Measurements from ENCODE around the gene GRAMD1B. TPM values are rescaled to one million over a fixed set of nuclear protein-coding genes. Genes with fewer than 3 reads are reported as not detected.

Gene GRAMD1B
- total and polyA plus RNA-seq, 4 donors = 28.7 to 51.5 (median 45.9) TPM

DNA sequence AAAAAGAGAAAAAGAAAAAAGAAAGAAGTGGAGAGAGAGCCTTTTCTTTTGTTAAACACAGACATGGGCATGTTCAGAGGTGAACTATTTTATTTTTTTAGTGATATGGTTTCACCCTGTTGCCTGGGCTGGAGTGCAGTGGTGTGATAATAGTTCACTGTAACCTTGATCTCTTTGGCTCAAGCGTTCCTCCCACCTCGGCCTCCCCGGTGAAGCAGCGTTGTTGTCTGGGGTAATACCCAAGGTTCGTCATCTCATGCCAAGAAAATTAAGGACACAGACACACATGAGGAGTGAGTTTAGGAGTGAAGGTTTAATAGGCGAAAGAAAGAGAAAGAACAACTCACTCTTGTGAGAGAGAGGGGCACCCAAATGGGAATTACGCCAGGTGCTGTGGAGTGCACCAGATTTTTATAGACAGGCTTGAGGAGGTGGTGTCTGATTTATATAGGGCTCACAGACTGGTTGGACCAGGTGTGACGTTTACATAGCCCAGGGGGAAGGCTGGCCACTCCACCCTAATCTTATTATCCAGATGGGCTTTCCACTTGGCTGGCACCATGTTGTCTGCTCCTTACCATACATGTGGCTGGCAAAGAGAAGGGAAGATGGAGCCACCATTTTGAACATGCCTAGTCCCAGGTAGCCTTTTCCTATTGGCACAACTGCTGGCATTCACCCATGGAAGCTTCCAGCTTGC, 42.3 kb downstream of the GRAMD1B start:
- DNase-seq (ENCODE audit: low read depth in 4 of 6, low spot score in 6 of 6) = no peak
- Histone ChIP-seq H3K4me1 (ENCODE audit: control insufficient read depth, insufficient read depth, low read length) (peaks cover 15% of the 10 kb centered on the region), H3K36me3 (ENCODE audit: control insufficient read depth, insufficient read depth, low read length) (no peaks in the 10 kb centered on the region), H3K27me3 (ENCODE audit: control insufficient read depth, insufficient read depth, low read length) (no peaks in the 10 kb centered on the region), H3K4me3 (ENCODE audit: low read depth, low read length) (no peak overlapping the region), H3K9me3 (ENCODE audit: control insufficient read depth, insufficient read depth, low read length) (no peaks in the 10 kb centered on the region), H3K27ac (ENCODE audit: low read depth, low read length) (no peak overlapping the region)
- WGBS (ENCODE audit: insufficient coverage) = 94% methylated on average over 2 of the region's 8 CpGs

DNA sequence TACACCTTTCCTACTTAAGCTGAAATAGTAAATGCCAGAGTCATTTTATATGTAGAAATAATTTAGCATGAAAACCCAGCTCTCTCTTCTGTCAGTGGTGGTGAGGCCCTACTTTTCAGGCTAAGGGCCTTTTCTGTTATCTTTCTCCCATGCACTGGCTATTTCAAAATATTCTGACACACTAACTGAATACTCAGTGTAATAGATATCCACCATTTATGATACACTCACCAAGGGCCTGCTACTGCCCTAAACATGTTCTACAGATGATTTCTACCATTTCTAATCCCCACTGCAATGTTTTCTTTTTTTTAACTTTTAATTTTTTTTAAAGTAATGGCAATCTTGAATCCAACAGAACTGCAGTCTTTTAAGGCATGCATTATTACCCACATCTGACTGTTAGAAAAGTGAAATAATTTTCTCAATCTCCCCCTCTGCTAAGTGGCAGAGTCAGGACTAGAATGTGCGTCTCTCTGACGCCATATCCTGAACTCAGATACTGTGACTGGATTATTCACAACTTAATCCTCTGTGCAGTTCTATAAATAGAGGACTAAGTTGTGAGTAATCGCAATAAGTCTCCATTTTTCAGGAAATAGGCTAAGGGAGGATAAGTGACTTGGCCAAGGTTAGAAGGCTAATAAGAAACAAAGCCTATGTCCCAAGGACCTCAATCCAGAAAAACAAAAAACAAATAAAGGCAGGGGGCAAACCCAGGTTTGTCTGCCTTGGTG, 44.0 kb downstream of the GRAMD1B start:
- Histone ChIP-seq H3K4me3 (ENCODE audit: low read depth, low read length) (no peak overlapping the region), H3K9me3 (ENCODE audit: control insufficient read depth, insufficient read depth, low read length) (no peaks in the 10 kb centered on the region), H3K36me3 (ENCODE audit: control insufficient read depth, insufficient read depth, low read length) (no peaks in the 10 kb centered on the region), H3K27me3 (ENCODE audit: control insufficient read depth, insufficient read depth, low read length) (no peaks in the 10 kb centered on the region), H3K27ac (ENCODE audit: low read depth, low read length) (no peak overlapping the region), H3K4me1 (ENCODE audit: control insufficient read depth, insufficient read depth, low read length) (peaks cover 21% of the 10 kb centered on the region)
- WGBS (ENCODE audit: insufficient coverage) = no CpG with 5 or more reads among the region's 3 CpGs
- no peak for DNase-seq (ENCODE audit: low read depth in 4 of 6, low spot score in 6 of 6)

DNA sequence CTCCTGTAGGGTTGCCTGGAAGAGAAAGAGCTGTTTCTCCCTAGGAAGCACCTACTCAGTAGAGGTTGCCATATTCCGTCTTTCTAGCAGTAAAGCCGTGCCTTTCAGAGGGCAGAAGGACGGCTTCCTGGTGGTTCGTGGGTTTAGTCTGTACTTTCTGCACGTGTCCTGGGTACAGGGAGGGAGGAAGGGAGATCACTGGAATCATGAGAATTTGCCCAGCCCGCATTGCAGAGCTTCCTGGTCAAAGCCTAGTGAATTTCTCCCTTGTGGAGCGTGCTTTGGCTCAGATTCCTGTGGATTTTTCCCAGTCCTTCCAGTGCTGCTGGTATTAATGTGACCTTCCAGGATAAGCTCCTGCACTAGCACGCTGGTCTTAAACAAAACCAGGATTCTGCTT, 44.9 kb downstream of the GRAMD1B start:
- Histone ChIP-seq H3K9me3 (ENCODE audit: control insufficient read depth, insufficient read depth, low read length) (no peaks in the 10 kb centered on the region), H3K27ac (ENCODE audit: low read depth, low read length) (peak overlapping the region; percentile 67), H3K36me3 (ENCODE audit: control insufficient read depth, insufficient read depth, low read length) (no peaks in the 10 kb centered on the region), H3K4me3 (ENCODE audit: low read depth, low read length) (no peak overlapping the region), H3K27me3 (ENCODE audit: control insufficient read depth, insufficient read depth, low read length) (no peaks in the 10 kb centered on the region), H3K4me1 (ENCODE audit: control insufficient read depth, insufficient read depth, low read length) (peaks cover 19% of the 10 kb centered on the region)
- peak in 1 of 6 donors; percentile 40 for DNase-seq (ENCODE audit: low read depth in 4 of 6, low spot score in 6 of 6)
- 59% methylated on average over 6 of the region's 8 CpGs for WGBS (ENCODE audit: insufficient coverage)

DNA sequence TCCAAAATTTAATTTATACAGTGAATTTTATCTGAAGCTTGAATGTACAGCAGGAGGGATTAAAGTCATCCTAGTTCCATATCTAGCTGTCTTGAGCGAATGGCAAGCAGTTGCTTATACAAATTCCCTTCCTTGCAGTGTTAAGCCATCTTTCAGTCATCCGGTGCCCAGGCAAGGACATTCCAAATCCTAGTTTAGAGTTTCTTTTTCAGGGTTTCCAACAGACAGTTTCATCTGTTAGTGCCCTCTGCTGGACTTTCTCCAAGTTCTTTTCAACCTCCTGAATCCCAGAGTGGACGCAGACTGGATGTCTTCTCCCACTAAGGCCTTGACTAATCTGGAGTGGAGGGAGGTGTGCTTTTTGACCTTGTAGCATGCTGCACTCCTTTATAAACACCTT, 45.4 kb downstream of the GRAMD1B start:
- no peaks in the 10 kb centered on the region for H3K36me3 ChIP-seq (ENCODE audit: control insufficient read depth, insufficient read depth, low read length)
- WGBS (ENCODE audit: insufficient coverage) = 43% methylated on average over 2 of the region's 3 CpGs
- H3K27me3 ChIP-seq (ENCODE audit: control insufficient read depth, insufficient read depth, low read length) = no peaks in the 10 kb centered on the region
- H3K9me3 ChIP-seq (ENCODE audit: control insufficient read depth, insufficient read depth, low read length) = no peaks in the 10 kb centered on the region
- peak overlapping the region; percentile 67 for H3K27ac ChIP-seq (ENCODE audit: low read depth, low read length)
- DNase-seq (ENCODE audit: low read depth in 4 of 6, low spot score in 6 of 6) = peak in 2 of 6 donors; percentile 78 to 88
- no peak overlapping the region for H3K4me3 ChIP-seq (ENCODE audit: low read depth, low read length)
- peaks cover 19% of the 10 kb centered on the region for H3K4me1 ChIP-seq (ENCODE audit: control insufficient read depth, insufficient read depth, low read length)

DNA sequence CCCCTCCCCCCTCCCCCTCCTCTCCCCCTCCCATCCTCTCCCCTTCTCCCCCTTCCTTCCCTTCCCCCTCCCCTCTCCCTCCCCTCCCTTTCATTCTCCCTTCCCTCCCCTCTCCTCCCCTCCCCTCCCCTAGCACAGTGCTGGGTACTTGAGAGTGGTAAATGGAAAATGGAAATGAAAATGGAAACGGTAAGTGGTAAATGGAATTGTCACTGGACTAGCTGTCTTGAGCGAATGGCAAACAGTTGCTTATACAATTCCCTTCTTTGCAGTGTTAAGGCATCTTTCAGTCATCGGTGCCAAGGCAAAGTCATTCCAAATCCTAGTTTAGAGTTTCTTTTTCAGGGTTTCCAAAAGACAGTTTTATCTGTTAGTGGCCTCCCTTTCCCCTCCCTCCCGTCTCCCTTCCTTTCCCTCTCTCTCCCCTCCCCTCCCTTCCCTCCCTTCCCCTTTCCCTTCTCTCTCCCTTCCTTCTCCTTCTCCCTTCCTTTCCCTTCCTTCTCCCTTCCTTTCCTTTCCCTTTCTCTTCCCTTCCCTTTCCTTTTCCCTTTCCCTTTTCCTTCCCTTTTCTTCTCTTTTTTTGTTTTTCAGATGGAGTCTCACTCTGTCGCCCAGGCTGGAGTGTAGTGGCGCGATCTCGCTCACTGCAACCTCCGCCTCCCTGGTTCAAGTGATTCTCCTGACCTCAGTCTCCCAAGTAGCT, 47.3 kb downstream of the GRAMD1B start:
- no peaks in the 10 kb centered on the region for H3K9me3 ChIP-seq (ENCODE audit: control insufficient read depth, insufficient read depth, low read length)
- peak in 2 of 6 donors; percentile 7 to 79 for DNase-seq (ENCODE audit: low read depth in 4 of 6, low spot score in 6 of 6)
- H3K27ac ChIP-seq (ENCODE audit: low read depth, low read length) = no peak overlapping the region
- no peaks in the 10 kb centered on the region for H3K36me3 ChIP-seq (ENCODE audit: control insufficient read depth, insufficient read depth, low read length)
- no peaks in the 10 kb centered on the region for H3K27me3 ChIP-seq (ENCODE audit: control insufficient read depth, insufficient read depth, low read length)
- no peak overlapping the region for H3K4me3 ChIP-seq (ENCODE audit: low read depth, low read length)
- 57% methylated on average over 3 of the region's 9 CpGs for WGBS (ENCODE audit: insufficient coverage)
- H3K4me1 ChIP-seq (ENCODE audit: control insufficient read depth, insufficient read depth, low read length) = peaks cover 19% of the 10 kb centered on the region

DNA sequence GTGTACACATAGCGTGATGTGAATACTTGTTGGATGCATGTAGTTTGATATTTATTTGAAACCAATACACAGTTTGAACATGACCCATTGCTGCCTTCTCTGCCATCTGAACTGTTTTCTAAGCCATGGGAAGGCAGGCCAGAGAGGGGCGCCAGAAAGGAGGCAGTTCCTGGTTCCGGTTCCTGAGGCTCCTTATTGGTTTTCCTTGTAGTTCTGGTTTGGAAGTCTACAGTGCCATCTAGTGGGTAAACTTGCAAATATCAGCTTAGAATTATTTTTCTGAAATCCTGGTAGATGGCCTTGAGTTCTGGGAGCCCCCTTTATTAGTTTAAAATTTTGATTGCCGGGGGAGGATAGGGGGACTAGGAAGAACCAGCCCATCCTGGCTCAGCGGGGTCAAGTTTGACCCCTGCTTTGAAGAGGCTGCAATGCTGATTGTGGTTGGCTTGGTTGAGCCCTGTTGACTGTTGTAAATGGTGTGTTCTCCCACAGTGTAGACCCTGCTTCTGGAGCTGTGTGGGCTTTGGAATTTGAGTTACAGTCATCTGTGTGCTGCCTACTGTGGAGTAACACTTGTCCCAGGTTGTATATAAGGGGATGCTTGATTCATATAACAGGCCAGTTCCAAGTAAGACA, 48.4 kb downstream of the GRAMD1B start:
- Histone ChIP-seq H3K27me3 (ENCODE audit: control insufficient read depth, insufficient read depth, low read length) (no peaks in the 10 kb centered on the region), H3K4me1 (ENCODE audit: control insufficient read depth, insufficient read depth, low read length) (peaks cover 19% of the 10 kb centered on the region), H3K4me3 (ENCODE audit: low read depth, low read length) (no peak overlapping the region), H3K9me3 (ENCODE audit: control insufficient read depth, insufficient read depth, low read length) (no peaks in the 10 kb centered on the region), H3K27ac (ENCODE audit: low read depth, low read length) (no peak overlapping the region), H3K36me3 (ENCODE audit: control insufficient read depth, insufficient read depth, low read length) (no peaks in the 10 kb centered on the region)
- 2% methylated on average over 4 of the region's 5 CpGs for WGBS (ENCODE audit: insufficient coverage)
- peak; percentile 69 to 96 (median 79) for DNase-seq (ENCODE audit: low read depth in 4 of 6, low spot score in 6 of 6)

DNA sequence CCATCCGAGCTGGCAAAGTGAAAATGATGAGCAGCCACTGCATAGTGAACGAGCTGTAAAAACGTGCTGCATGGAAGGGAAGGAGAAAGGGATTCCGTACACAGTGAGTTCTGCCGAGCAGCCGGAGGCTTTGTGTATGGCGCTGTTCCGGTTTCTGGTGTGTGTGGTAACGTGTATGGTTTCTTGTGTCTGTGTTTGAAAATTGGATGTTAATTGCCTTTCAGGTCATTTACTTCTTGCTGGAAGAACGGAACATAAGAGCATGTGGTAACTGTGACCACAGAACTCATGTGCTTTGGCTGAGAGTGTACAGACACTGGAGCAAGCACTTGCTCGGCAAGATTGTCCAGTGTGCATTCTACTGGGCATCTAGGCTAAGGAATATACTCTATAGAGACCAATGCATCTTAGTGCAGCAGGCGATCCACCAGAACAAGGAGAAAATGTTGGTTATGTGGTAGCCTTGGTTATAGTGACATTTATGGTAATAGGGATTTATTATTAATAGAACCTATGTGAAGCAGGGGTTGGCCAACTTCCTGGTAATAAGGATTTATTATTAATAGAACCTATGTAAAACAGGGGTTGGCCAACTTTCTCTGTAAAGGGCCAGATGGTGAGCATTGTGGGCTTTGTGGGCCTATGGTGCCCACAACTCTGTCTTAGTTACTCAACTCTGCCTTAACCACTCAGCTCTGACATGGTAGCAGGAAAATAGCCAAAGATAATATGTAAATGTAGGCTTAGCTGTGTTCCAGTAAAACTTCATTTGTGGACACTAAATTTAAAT, 49.2 kb downstream of the GRAMD1B start:
- no peaks in the 10 kb centered on the region for H3K27me3 ChIP-seq (ENCODE audit: control insufficient read depth, insufficient read depth, low read length)
- no peaks in the 10 kb centered on the region for H3K36me3 ChIP-seq (ENCODE audit: control insufficient read depth, insufficient read depth, low read length)
- no peak overlapping the region for H3K27ac ChIP-seq (ENCODE audit: low read depth, low read length)
- DNase-seq (ENCODE audit: low read depth in 4 of 6, low spot score in 6 of 6) = no peak
- peaks cover 19% of the 10 kb centered on the region for H3K4me1 ChIP-seq (ENCODE audit: control insufficient read depth, insufficient read depth, low read length)
- no peaks in the 10 kb centered on the region for H3K9me3 ChIP-seq (ENCODE audit: control insufficient read depth, insufficient read depth, low read length)
- no peak overlapping the region for H3K4me3 ChIP-seq (ENCODE audit: low read depth, low read length)
- WGBS (ENCODE audit: insufficient coverage) = 92% methylated on average over 11 of the region's 12 CpGs

DNA sequence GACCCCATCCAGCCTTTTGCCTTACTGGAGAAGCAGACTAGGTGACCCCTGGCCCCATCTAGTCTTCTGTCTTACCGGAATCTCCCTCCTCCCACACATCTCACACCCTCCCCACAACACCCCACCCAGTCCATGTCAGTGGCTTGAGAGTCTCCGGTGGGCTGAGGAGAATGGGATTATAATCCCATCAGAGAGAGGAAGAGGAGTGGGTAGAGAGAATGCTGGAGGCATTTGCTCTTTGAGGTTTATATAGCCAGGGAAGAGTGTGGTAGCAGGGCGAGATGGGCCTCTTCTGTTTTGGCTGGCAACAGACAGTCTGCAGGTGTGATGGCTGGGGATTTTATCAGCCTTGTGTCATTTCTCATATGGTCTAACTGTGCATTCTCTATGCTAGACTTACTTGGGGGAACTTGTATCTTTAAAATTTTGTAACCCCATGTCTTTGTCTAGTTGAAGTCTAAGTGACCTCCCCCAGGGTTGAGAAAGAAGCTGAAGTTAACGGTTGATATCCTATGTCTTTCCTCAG, 50.3 kb downstream of the GRAMD1B start:
- H3K4me3 ChIP-seq (ENCODE audit: low read depth, low read length) = no peak overlapping the region
- H3K36me3 ChIP-seq (ENCODE audit: control insufficient read depth, insufficient read depth, low read length) = no peaks in the 10 kb centered on the region
- H3K9me3 ChIP-seq (ENCODE audit: control insufficient read depth, insufficient read depth, low read length) = no peaks in the 10 kb centered on the region
- no peak for DNase-seq (ENCODE audit: low read depth in 4 of 6, low spot score in 6 of 6)
- 72% methylated on average over 3 of the region's 4 CpGs for WGBS (ENCODE audit: insufficient coverage)
- H3K27me3 ChIP-seq (ENCODE audit: control insufficient read depth, insufficient read depth, low read length) = no peaks in the 10 kb centered on the region
- H3K4me1 ChIP-seq (ENCODE audit: control insufficient read depth, insufficient read depth, low read length) = peaks cover 15% of the 10 kb centered on the region
- H3K27ac ChIP-seq (ENCODE audit: low read depth, low read length) = no peak overlapping the region

DNA sequence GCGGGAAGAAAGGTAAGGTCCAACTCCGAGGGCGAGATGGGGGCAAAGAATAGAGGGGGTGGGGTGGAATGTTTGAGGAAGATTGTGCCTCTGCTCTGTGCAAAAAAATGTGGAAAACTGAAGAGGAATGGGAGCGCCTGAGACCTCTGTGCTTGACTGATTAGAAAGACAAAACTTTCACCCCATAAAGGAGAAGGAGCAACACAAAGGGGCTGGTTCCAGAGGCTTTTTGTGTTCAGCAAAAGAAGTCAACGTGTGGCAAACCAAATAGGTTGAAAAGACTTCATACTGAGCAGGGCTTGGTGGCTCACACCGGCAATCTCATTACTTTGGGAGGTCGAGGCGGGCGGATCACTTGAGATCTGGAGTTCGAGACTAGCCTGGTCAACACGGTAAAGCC, 50.8 kb downstream of the GRAMD1B start:
- no peaks in the 10 kb centered on the region for H3K9me3 ChIP-seq (ENCODE audit: control insufficient read depth, insufficient read depth, low read length)
- H3K36me3 ChIP-seq (ENCODE audit: control insufficient read depth, insufficient read depth, low read length) = no peaks in the 10 kb centered on the region
- H3K27ac ChIP-seq (ENCODE audit: low read depth, low read length) = no peak overlapping the region
- H3K27me3 ChIP-seq (ENCODE audit: control insufficient read depth, insufficient read depth, low read length) = no peaks in the 10 kb centered on the region
- 70% methylated on average over 11 of the region's 11 CpGs for WGBS (ENCODE audit: insufficient coverage)
- H3K4me1 ChIP-seq (ENCODE audit: control insufficient read depth, insufficient read depth, low read length) = peaks cover 12% of the 10 kb centered on the region
- no peak overlapping the region for H3K4me3 ChIP-seq (ENCODE audit: low read depth, low read length)
- DNase-seq (ENCODE audit: low read depth in 4 of 6, low spot score in 6 of 6) = no peak
